ENCODE measurements around the gene HOXA7.
A peak's percentile ranks its signal among the peaks of the same experiment; 100 is the strongest.

Gene HOXA7

GRCh38 chr7:27156508-27156898 is at the start of gene HOXA7:
TSS of gene HOXA7 (minus strand) at chr7:27156675. CDS start at chr7:27156545, 130 bp downstream.
- peak; percentile 42 for DNase-seq (ENCODE audit: low read depth)

GRCh38 chr7:27205325-27206280 is 49.1 kb upstream of the HOXA7 start:
- DNase-seq (ENCODE audit: low read depth) = no peak

GRCh38 chr7:27204851-27205322 is 48.4 kb upstream of the HOXA7 start:
- DNase-seq (ENCODE audit: low read depth) = no peak

- no peak for DNase-seq (ENCODE audit: low read depth)
Measured at GRCh38 chr7:27203964-27204594, 47.6 kb upstream of the HOXA7 start.

GRCh38 chr7:27203365-27203953 is 47.0 kb upstream of the HOXA7 start:
- no peak for DNase-seq (ENCODE audit: low read depth)

- DNase-seq (ENCODE audit: low read depth) = no peak
Measured at GRCh38 chr7:27202862-27203134, 46.3 kb upstream of the HOXA7 start.

GRCh38 chr7:27202018-27202861 is 45.8 kb upstream of the HOXA7 start:
- DNase-seq (ENCODE audit: low read depth) = no peak

- no peak for DNase-seq (ENCODE audit: low read depth)
Measured at GRCh38 chr7:27201580-27202017, 45.1 kb upstream of the HOXA7 start.

- DNase-seq (ENCODE audit: low read depth) = no peak
Measured at GRCh38 chr7:27200761-27201579, 44.5 kb upstream of the HOXA7 start.

- no peak for DNase-seq (ENCODE audit: low read depth)
Measured at GRCh38 chr7:27199849-27200760, 43.6 kb upstream of the HOXA7 start, which contains the start of gene HOXA13. TSS of gene HOXA13 (minus strand) at chr7:27200091. CDS start at chr7:27200077, 14 bp downstream.

- no peak for DNase-seq (ENCODE audit: low read depth)
Measured at GRCh38 chr7:27198871-27199801, 42.7 kb upstream of the HOXA7 start.

- no peak for DNase-seq (ENCODE audit: low read depth)
Measured at GRCh38 chr7:27198138-27198841, 41.8 kb upstream of the HOXA7 start.

- DNase-seq (ENCODE audit: low read depth) = no peak
Measured at GRCh38 chr7:27197137-27198042, 40.9 kb upstream of the HOXA7 start.

- no peak for DNase-seq (ENCODE audit: low read depth)
Measured at GRCh38 chr7:27196287-27196767, 39.9 kb upstream of the HOXA7 start.

GRCh38 chr7:27194686-27195379 is 38.4 kb upstream of the HOXA7 start:
- no peak for DNase-seq (ENCODE audit: low read depth)

- no peak for DNase-seq (ENCODE audit: low read depth)
Measured at GRCh38 chr7:27194002-27194352, 37.5 kb upstream of the HOXA7 start.

All from HS-5 (cell line).